B cell (primary cell): Measurements from ENCODE around the gene CTIF.

Experiments used
- CTCF ChIP-seq: fragments of 200-600 bp; IDR thresholded peaks from one replicate; pipeline ENCODE4 v1.8.0; 2022; ENCODE audit warnings: antibody characterized with exemption, mild to moderate bottlenecking
- EZH2 ChIP-seq: IDR thresholded peaks from 2 replicates; pipeline ENCODE4 v1.6.1; 2012; ENCODE audit warnings: borderline replicate concordance, low read depth, mild to moderate bottlenecking, moderate library complexity, low read length; ENCODE audit not compliant: insufficient read depth, poor library complexity, severe bottlenecking

DNA sequence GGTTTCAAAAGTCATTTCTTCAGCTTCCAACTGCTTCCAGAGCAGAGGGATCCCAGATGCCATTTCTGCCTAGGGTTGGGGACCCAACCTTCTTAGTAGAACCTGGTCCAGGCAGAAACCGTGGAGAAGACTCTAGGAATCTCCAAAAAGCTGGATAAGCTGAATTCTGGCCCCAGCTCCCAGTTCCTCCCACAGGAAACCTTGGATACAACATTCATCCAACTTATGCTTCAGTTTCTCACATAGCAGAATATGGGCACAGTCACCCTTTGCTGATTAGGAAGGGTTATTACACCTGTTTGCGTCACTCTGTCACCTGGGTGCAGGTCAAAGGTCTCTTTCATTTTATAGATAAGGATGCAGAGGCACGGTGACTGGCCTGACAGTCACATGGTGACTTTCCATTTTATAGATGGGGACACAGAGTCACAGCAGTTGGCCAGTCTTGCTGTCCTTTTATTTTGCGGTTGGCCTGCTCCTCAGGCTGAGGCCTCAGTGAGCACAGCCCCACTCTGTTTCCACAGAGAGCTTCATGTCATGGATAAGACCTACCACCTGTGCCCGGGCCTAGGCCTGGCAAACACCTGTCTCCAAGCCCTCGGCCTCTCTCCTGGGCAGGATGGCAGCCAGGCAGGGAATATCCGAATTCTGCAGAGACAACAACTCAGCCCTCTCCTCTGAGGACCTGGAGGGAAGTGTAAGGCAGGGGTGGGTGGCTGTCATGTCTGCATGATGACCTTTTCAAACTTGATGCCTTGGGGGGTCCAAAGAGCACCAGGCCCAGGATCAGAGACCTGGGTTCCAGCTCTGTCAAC, 263.1 kb downstream of the CTIF start:
- TF ChIP-seq EZH2 (no peak), CTCF (no peak)
